Ishikawa (cell line): ENCODE results near the gene DDX41.

Experiments used
- CREB1 ChIP-seq: IDR thresholded peaks from 2 replicates; pipeline ENCODE4 v1.6.1; 2012; ENCODE audit warnings: low read depth
- EGR1 ChIP-seq: IDR thresholded peaks from 2 replicates; pipeline ENCODE4 v1.6.1; 2012
- EP300 ChIP-seq: IDR thresholded peaks from 2 replicates; pipeline ENCODE4 v1.6.1; 2012; ENCODE audit warnings: borderline replicate concordance
- RAD21 ChIP-seq: IDR thresholded peaks from 2 replicates; pipeline ENCODE4 v1.6.1; 2012; ENCODE audit warnings: low read depth
- REST ChIP-seq: IDR thresholded peaks from 2 replicates; pipeline ENCODE4 v1.6.1; 2012; ENCODE audit warnings: low read depth, mild to moderate bottlenecking
- TAF1 ChIP-seq: IDR thresholded peaks from 2 replicates; pipeline ENCODE4 v1.6.1; 2012; ENCODE audit warnings: low read depth, mild to moderate bottlenecking
- ZBTB7A ChIP-seq: IDR thresholded peaks from 2 replicates; pipeline ENCODE4 v1.6.1; 2012; ENCODE audit warnings: low read depth
- TF ChIP-seq, protein P1 (sequence below): IDR thresholded peaks from 2 replicates; pipeline ENCODE4 v1.6.1; 2012
- TF ChIP-seq, protein P2 (sequence below): IDR thresholded peaks from 2 replicates; pipeline ENCODE4 v1.6.1; 2012

DNA sequence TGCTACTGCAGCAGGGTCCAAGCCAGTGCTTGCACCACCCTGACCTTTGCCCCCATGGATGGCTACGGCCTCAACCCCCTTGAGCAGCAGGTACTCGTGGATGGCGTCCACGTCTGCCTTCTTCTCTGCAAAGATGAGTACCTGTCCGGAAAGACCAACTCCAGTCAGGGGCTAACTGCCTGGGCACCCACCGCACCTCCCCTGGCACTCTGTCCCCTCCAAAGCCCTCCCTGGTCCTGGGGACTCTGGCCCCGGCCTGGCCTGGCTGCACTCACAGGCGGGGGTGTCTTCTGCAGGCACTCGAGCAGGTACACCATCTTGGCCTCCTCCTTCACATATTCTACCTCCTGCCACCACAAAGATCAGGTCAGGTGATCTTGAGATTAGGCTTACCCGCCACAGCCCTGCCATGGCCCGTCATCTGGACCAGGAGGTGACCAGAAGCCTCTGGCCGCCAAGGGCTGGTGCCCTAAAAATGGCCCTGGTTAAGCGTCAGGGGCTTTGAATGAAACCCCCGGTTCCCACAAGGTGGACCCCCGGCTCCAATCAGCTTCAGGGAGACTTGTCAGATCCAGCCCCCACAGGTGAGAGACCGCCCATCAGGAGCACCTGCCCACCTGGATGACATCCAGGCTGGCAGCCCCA, 3.9 kb downstream of the DDX41 start:
- TF ChIP-seq, protein P1, sequence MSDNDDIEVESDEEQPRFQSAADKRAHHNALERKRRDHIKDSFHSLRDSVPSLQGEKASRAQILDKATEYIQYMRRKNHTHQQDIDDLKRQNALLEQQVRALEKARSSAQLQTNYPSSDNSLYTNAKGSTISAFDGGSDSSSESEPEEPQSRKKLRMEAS = no peak
- TF ChIP-seq TAF1 (no peak), RAD21 (no peak), EGR1 (no peak), ZBTB7A (no peak), CREB1 (no peak), EP300 (no peak), REST (no peak)
- TF ChIP-seq, protein P2, sequence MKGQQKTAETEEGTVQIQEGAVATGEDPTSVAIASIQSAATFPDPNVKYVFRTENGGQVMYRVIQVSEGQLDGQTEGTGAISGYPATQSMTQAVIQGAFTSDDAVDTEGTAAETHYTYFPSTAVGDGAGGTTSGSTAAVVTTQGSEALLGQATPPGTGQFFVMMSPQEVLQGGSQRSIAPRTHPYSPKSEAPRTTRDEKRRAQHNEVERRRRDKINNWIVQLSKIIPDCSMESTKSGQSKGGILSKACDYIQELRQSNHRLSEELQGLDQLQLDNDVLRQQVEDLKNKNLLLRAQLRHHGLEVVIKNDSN = no peak
